GM12878 (cell line): Measurements from ENCODE around the gene TXNDC16. TPM values are rescaled to one million over a fixed set of nuclear protein-coding genes. Genes with fewer than 3 reads are reported as not detected.

ENCODE experiments used
- ATAC-seq: fragments of 200-7000 bp; cut with Tn5 transposase; 3 replicates; pipeline ENCODE4 v1.9.1; 2020; ENCODE audit warnings: mild to moderate bottlenecking, moderate library complexity
- BruUV-seq: library from RNA; stranded (reverse); fragments of 400-500 nt; replicated peaks from 2 replicates; lab custom pipeline; 2021; lab: Mats Ljungman, UMichigan
- CTCF ChIA-PET: fragments of 300-600 bp; sonication (Branson Sonifier 250); formaldehyde crosslinking; extraction: SDS; loops from one replicate; lab custom pipeline; 2021; ENCODE audit warnings: inconsistent platforms; lab: Yijun Ruan, JAX
- POLR2A ChIA-PET: fragments of 350-600 bp; formaldehyde crosslinking; extraction: SDS; loops from one replicate; lab custom pipeline; 2021; ENCODE audit warnings: inconsistent platforms; lab: Charles Lee
- RAD21 ChIA-PET: fragments of 300-600 bp; sonication (Branson Sonifier 250); formaldehyde crosslinking; loops from one replicate; lab custom pipeline; 2023; ENCODE audit warnings: antibody characterized with exemption; ENCODE audit not compliant: unreplicated experiment; lab: Charles Lee
- SMC1A ChIA-PET: fragments of 300-600 bp; sonication (Branson Sonifier 250); formaldehyde crosslinking; loops from one replicate; lab custom pipeline; 2023; ENCODE audit not compliant: unreplicated experiment, uncharacterized antibody; lab: Charles Lee
- DNase-seq: peaks from one replicate; pipeline ENCODE4 v3.0.0-alpha.2; 2011; ENCODE audit warnings: low read depth, low spot score
- FAIRE-seq: peaks from 3 replicates; lab custom pipeline; 2011; peaks lifted over from hg19 to GRCh38; lab: Jason Lieb, UNC
- H2AFZ ChIP-seq: 2 replicates; pipeline ENCODE4 v1.6.0; 2011; ENCODE audit warnings: low read depth, low read length, control low read depth; ENCODE audit not compliant: control insufficient read depth
- H3K27ac ChIP-seq: 2 replicates; pipeline ENCODE4 v1.5.1; 2011; ENCODE audit warnings: control low read depth; ENCODE audit not compliant: control insufficient read depth, insufficient read depth
- H3K27me3 ChIP-seq, 2 experiments: replicated peaks in 1 of 2; 2 replicates each; pipeline versions ENCODE4 v1.6.0 to v1.6.1; 2011; ENCODE audit warnings: low read length in 1 of 2; ENCODE audit not compliant: control insufficient read depth in 2 of 2, insufficient read depth in 2 of 2
- H3K36me3 ChIP-seq, 2 experiments: 2 replicates each; pipeline ENCODE4 v1.5.1; 2011; ENCODE audit warnings: low read length in 1 of 2; ENCODE audit not compliant: control insufficient read depth in 2 of 2, insufficient read depth in 2 of 2
- H3K4me1 ChIP-seq: 2 replicates; pipeline ENCODE4 v1.6.1; 2011; ENCODE audit warnings: mild to moderate bottlenecking, low read length, moderate library complexity, mixed read lengths; ENCODE audit not compliant: control insufficient read depth, insufficient read depth
- H3K4me2 ChIP-seq: 2 replicates; pipeline ENCODE4 v1.6.0; 2011; ENCODE audit warnings: control low read depth; ENCODE audit not compliant: control insufficient read depth, insufficient read depth
- H3K4me3 ChIP-seq: fragments of 200-600 bp; sonication (generic); 2 replicates; pipeline ENCODE4 v1.5.1; 2016
- H3K79me2 ChIP-seq: 2 replicates; pipeline ENCODE4 v1.6.0; 2011; ENCODE audit warnings: low read length; ENCODE audit not compliant: control insufficient read depth, insufficient read depth
- H3K9ac ChIP-seq: 2 replicates; pipeline ENCODE4 v1.8.0; 2011; ENCODE audit warnings: low read length, control low read depth, mixed read lengths; ENCODE audit not compliant: control insufficient read depth, insufficient read depth
- H3K9me3 ChIP-seq: replicated peaks from 3 replicates; pipeline ENCODE4 v1.5.1; 2011; ENCODE audit warnings: mild to moderate bottlenecking, low read length; ENCODE audit not compliant: control insufficient read depth, insufficient read depth
- H4K20me1 ChIP-seq: 2 replicates; pipeline ENCODE4 v1.6.0; 2011; ENCODE audit not compliant: control insufficient read depth, insufficient read depth
- ATF3 ChIP-seq: IDR thresholded peaks from 2 replicates; pipeline ENCODE4 v1.6.1; 2011; ENCODE audit warnings: low read depth, mild to moderate bottlenecking, low read length, moderate library complexity, borderline replicate concordance; ENCODE audit errors: extremely low read depth
- CEBPB ChIP-seq, 2 experiments: fragments of 150-350 bp in 1 of 2; IDR thresholded peaks; 2 replicates each; pipeline ENCODE4 v1.6.1; 2012 to 2014; ENCODE audit warnings: low read depth in 2 of 2, low read length in 2 of 2, borderline replicate concordance in 1 of 2, inconsistent platforms in 1 of 2
- CEBPZ ChIP-seq: fragments of 150-350 bp; IDR thresholded peaks from 2 replicates; pipeline ENCODE4 v1.6.1; 2016; ENCODE audit warnings: low read depth, low read length
- CUX1 ChIP-seq: IDR thresholded peaks from 2 replicates; pipeline ENCODE4 v1.6.1; 2012; ENCODE audit warnings: improper control_type of control experiment, low read depth, low read length; ENCODE audit not compliant: insufficient replicate concordance
- E2F4 ChIP-seq: IDR thresholded peaks from 2 replicates; pipeline ENCODE4 v1.6.1; 2012; ENCODE audit warnings: low read depth, low read length, improper control_type of control experiment
- FOXM1 ChIP-seq: IDR thresholded peaks from 2 replicates; pipeline ENCODE4 v1.6.1; 2012; ENCODE audit warnings: low read depth, mild to moderate bottlenecking, inconsistent platforms, low read length, moderate library complexity
- GABPA ChIP-seq: IDR thresholded peaks from 2 replicates; pipeline ENCODE4 v1.6.1; 2014; ENCODE audit warnings: antibody characterized with exemption, low read depth, mild to moderate bottlenecking, inconsistent platforms
- KLF5 ChIP-seq: fragments of 450-650 bp; IDR thresholded peaks from 2 replicates; pipeline ENCODE4 v1.6.1; 2014; ENCODE audit warnings: mild to moderate bottlenecking; ENCODE audit not compliant: partially characterized antibody
- MLLT1 ChIP-seq: fragments of 450-650 bp; IDR thresholded peaks from 2 replicates; pipeline ENCODE4 v1.6.1; 2016; ENCODE audit warnings: mild to moderate bottlenecking
- POLR2AphosphoS2 ChIP-seq: IDR thresholded peaks from 2 replicates; pipeline ENCODE4 v1.6.1; 2011; ENCODE audit warnings: low read depth, mild to moderate bottlenecking, low read length, improper control_type of control experiment, moderate library complexity
- STAT1 ChIP-seq: fragments of 450-650 bp; conservative IDR thresholded peaks from 2 replicates; pipeline ENCODE4 v1.6.1; 2014; ENCODE audit warnings: antibody characterized with exemption, mild to moderate bottlenecking
- TCF7 ChIP-seq: IDR thresholded peaks from 2 replicates; pipeline ENCODE4 v1.6.1; 2014; ENCODE audit warnings: antibody characterized with exemption, borderline replicate concordance
- WGBS: methylation state at CpG from one replicate; pipeline ENCODE4 v1.1.6; 2016; ENCODE audit warnings: low lambda C conversion rate; ENCODE audit not compliant: insufficient replicate concordance, insufficient coverage; ENCODE audit errors: missing lambda C conversion rate; 5-methylcytosine and 5-hydroxymethylcytosine counted together
- in situ Hi-C: fragments of 300-500 bp; cut with MboI; formaldehyde crosslinking; loops from 9 replicates; pipeline ENCODE4 v1.14.3; 2018; ENCODE audit warnings: mixed read lengths
- intact Hi-C: fragments of 100-400 bp; cut with micrococcal nuclease; formaldehyde crosslinking; loops from one replicate; pipeline ENCODE4 v1.14.2; 2022; ENCODE audit not compliant: unreplicated experiment
- polyA plus RNA-seq, 11 experiments: library from polyadenylated mRNA; depleted of rRNA in 4 of 11; unstranded in 6 of 11; stranded (reverse) in 5 of 11; fragments of >200 nt; fragmentation: Nextera tagmentation in 4 of 11; fragmentation: Illumina TruSeq in 1 of 11; extraction: Ambion mirVana in 4 of 11; extraction: Trizol in 1 of 11; gene quantifications; 1 replicate in 1 of 11; 2 replicates in 10 of 11; pipeline versions ENCODE4 v1.2.1 to v1.2.3, GENCODE V29; 2011 to 2016; ENCODE audit warnings: inconsistent platforms in 2 of 11, missing spikeins in 2 of 11, low read depth in 1 of 11
- total RNA-seq, 4 experiments: library from RNA; depleted of rRNA in 3 of 4; stranded (reverse); fragments of >200 nt in 3 of 4; fragmentation: Illumina TruSeq in 1 of 4; extraction: Trizol in 1 of 4; gene quantifications; 2 replicates each; pipeline versions ENCODE4 v1.2.1 to v1.2.3, GENCODE V29; 2013 to 2021

TXNDC16 gene
- total and polyA plus RNA-seq, 10 of the 15 experiments (the other 5 are each of a cell fraction or from before 2014, with no cell fraction given): 1.2 to 7.9 (median 5.5) TPM

GRCh38 chr14:52547526-52547925 lies 4.8 kb downstream of the TXNDC16 start:
- POLR2A ChIA-PET: no interaction called here
- FAIRE-seq (no peak), DNase-seq (no peak), ATAC-seq (no peak)
- SMC1A ChIA-PET: interaction anchor here (0.7 kb wide), 1 partner anchor 91 kb away, joined by 3 read pairs; no protein-coding TSS in a partner anchor
- RAD21 ChIA-PET: no interaction called here
- no peak overlapping the region for H3K4me2 ChIP-seq
- in situ Hi-C loops (no loop called here), intact Hi-C loops (loop anchor here (10.0 kb wide), 1 partner anchor 147 kb away; the partner anchor contains the start of gene ERO1A)
- peaks cover 8% of the 10 kb centered on the region for H3K4me1 ChIP-seq
- CTCF ChIA-PET: no interaction called here
- H3K9ac ChIP-seq: no peak overlapping the region
- H3K79me2 ChIP-seq: peaks cover 6% of the 10 kb centered on the region
- no peaks in the 10 kb centered on the region for H3K9me3 ChIP-seq
- H3K27ac ChIP-seq: no peak overlapping the region
- no peak overlapping the region for H3K4me3 ChIP-seq
- H4K20me1 ChIP-seq: no peaks in the 10 kb centered on the region
- BruUV-seq: no TSS peak
- H3K36me3 ChIP-seq: no peaks in the 10 kb centered on the region
- no peak overlapping the region for H2AFZ ChIP-seq
- WGBS: 99% methylated on average over 3 of the region's 3 CpGs
- H3K27me3 ChIP-seq: no peaks in the 10 kb centered on the region
- no peak for TF ChIP-seq MLLT1
- TF ChIP-seq STAT1: no peak
- TF ChIP-seq CUX1: no peak
- TF ChIP-seq POLR2AphosphoS2: no peak
- TF ChIP-seq TCF7: no peak
- TF ChIP-seq KLF5: no peak
- TF ChIP-seq GABPA: no peak
- TF ChIP-seq E2F4: no peak
- no peak for TF ChIP-seq FOXM1
- TF ChIP-seq CEBPZ: no peak
- TF ChIP-seq ATF3: no peak
- no peak for TF ChIP-seq CEBPB (IDR thresholded peaks at IDR 0.05; ENCODE audit: borderline replicate concordance in 1 of 2, low read depth in 2 of 2, low read length in 2 of 2)
